ENCODE measurements around the gene IL12RB2. TPM values are rescaled to one million over a fixed set of nuclear protein-coding genes. Genes with fewer than 3 reads are reported as not detected.

The IL12RB2 gene
- total and polyA plus RNA-seq, 2 of the 13 experiments (the other 11 are each of a cell fraction or from before 2014, with no cell fraction given), result not detected

DNA sequence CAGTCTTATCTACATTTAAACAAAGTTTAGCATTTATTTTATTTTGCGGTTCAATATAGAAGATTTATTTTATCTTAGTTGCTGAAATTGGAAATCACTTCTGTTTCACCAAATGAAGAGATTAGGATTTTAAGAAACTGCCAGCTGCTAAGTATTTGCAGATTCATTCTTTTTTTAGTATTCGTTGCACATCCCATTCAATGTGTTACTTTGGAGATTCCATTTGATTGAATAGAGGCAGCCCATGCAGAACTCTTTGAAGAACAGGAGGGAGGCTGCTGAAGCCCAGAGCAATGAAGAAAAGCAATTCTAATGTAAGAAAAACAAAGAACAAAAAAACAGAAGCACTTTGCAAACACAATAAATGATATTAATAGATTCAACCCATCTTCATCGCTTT lies 38.6 kb upstream of the IL12RB2 start:
- no peak overlapping the region for H2AFZ ChIP-seq (ENCODE audit: low read length)
- no peaks in the 10 kb centered on the region for H3K36me3 ChIP-seq (replicated peaks in 1 of 2; ENCODE audit: control insufficient read depth in 1 of 2, insufficient read depth in 2 of 2, low read length in 2 of 2)
- H3K4me1 ChIP-seq (ENCODE audit: insufficient read depth, low read length), result no peaks in the 10 kb centered on the region
- H3K4me3 ChIP-seq (replicated peaks in 1 of 3; ENCODE audit: insufficient read depth in 1 of 3, low read depth in 2 of 3, low read length in 3 of 3), result no peak overlapping the region
- WGBS (ENCODE audit: low lambda C conversion rate), result 22% methylated on average over 3 of the region's 3 CpGs
- ChIA-PET CTCF (ENCODE audit: low intra/inter-chr PET ratio, low total read pairs) (no interaction called here), POLR2A (no interaction called here)
- no peaks in the 10 kb centered on the region for H4K20me1 ChIP-seq (ENCODE audit: insufficient read depth, low read length)
- no peak overlapping the region for H3K4me2 ChIP-seq (ENCODE audit: low read depth, low read length)
- TF ChIP-seq ZNF282 (IDR thresholded peaks at IDR 0.05; ENCODE audit: partially characterized antibody), result no peak
- TF ChIP-seq SNRNP70 (IDR thresholded peaks at IDR 0.05; ENCODE audit: low read depth, low read length), result no peak
- TF ChIP-seq SPEN (CRISPR knock-in tag; IDR thresholded peaks at IDR 0.05; ENCODE audit: low read depth), result no peak
- TF ChIP-seq ZNF292 (CRISPR knock-in tag; IDR thresholded peaks at IDR 0.05; ENCODE audit: borderline replicate concordance, low read depth), result no peak
- no peak for TF ChIP-seq POLR2AphosphoS2 (IDR thresholded peaks at IDR 0.05; ENCODE audit: low read depth, low read length)
- TF ChIP-seq ZNF160 (CRISPR knock-in tag; IDR thresholded peaks at IDR 0.05), result no peak
- TF ChIP-seq, protein P1, sequence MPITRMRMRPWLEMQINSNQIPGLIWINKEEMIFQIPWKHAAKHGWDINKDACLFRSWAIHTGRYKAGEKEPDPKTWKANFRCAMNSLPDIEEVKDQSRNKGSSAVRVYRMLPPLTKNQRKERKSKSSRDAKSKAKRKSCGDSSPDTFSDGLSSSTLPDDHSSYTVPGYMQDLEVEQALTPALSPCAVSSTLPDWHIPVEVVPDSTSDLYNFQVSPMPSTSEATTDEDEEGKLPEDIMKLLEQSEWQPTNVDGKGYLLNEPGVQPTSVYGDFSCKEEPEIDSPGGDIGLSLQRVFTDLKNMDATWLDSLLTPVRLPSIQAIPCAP (CRISPR knock-in tag; IDR thresholded peaks at IDR 0.05; ENCODE audit: low read depth), result no peak
- no peak for TF ChIP-seq ELF1 (CRISPR knock-in tag; IDR thresholded peaks at IDR 0.05)
- no peak for TF ChIP-seq MXI1 (IDR thresholded peaks at IDR 0.05; ENCODE audit: borderline replicate concordance, low read depth, low read length)
- no peak for TF ChIP-seq ZNF780A (CRISPR knock-in tag; IDR thresholded peaks at IDR 0.05)
- TF ChIP-seq ELF4 (CRISPR knock-in tag; IDR thresholded peaks at IDR 0.05; ENCODE audit: borderline replicate concordance), result no peak
- H3K9me3 ChIP-seq (ENCODE audit: low read length), result no peaks in the 10 kb centered on the region
- H3K27ac ChIP-seq (ENCODE audit: extremely low read length, insufficient read depth, low read length), result no peak overlapping the region
- H3K79me2 ChIP-seq (ENCODE audit: insufficient read depth, low read length), result no peaks in the 10 kb centered on the region
- intact Hi-C loops (cut with micrococcal nuclease; ENCODE audit: unreplicated experiment), result no loop called here
- H3K27me3 ChIP-seq (ENCODE audit: control insufficient read depth in 1 of 2, insufficient read depth in 2 of 2, low read length in 2 of 2), result no peaks in the 10 kb centered on the region
- BruUV-seq (replicated peaks), result no TSS peak
- no peak overlapping the region for H3K9ac ChIP-seq (ENCODE audit: insufficient read depth, low read depth, low read length)
- ATAC-seq (no peak), DNase-seq (ENCODE audit: low spot score) (no peak), FAIRE-seq (no peak)
- in situ Hi-C loops (cut with HindIII; ENCODE audit: extremely low pct_ligation_motif_present, low pct_unique_long_range_greater_than_20kb), result no loop called here
